Cardiac fibroblast (primary cell): ENCODE measurements around the gene VPS37B.
A peak's percentile ranks its signal among the peaks of the same experiment; 100 is the strongest.

Experiments used
- DNase-seq, 2 donors: peaks; one replicate each; pipeline versions ENCODE4 v3.0.0 to v3.0.0-alpha.2; 2010; ENCODE audit warnings: low read depth in 2 of 2
- H3K4me3 ChIP-seq, 2 donors: replicated peaks in 1 of 2; 1 replicate in 1 of 2; 2 replicates in 1 of 2; pipeline ENCODE4 v1.5.1; 2011; ENCODE audit warnings: low read depth in 2 of 2, low read length in 2 of 2, mild to moderate bottlenecking in 2 of 2, moderate library complexity in 1 of 2
- CTCF ChIP-seq: IDR thresholded peaks from one replicate; pipeline ENCODE4 v1.5.1; 2011; ENCODE audit warnings: low read depth, mild to moderate bottlenecking, low read length, inconsistent platforms

Gene VPS37B

GRCh38 chr12:122888232-122888752 is 7.6 kb downstream of the VPS37B start:
- TF ChIP-seq CTCF, result no peak
- H3K4me3 ChIP-seq, result peak overlapping the region; percentile 8 to 35
- DNase-seq, result peak; percentile 80 to 91

- TF ChIP-seq CTCF, result no peak
- no peak overlapping the region for H3K4me3 ChIP-seq
Observed at GRCh38 chr12:122887819-122888212, 8.1 kb downstream of the VPS37B start.

DNA sequence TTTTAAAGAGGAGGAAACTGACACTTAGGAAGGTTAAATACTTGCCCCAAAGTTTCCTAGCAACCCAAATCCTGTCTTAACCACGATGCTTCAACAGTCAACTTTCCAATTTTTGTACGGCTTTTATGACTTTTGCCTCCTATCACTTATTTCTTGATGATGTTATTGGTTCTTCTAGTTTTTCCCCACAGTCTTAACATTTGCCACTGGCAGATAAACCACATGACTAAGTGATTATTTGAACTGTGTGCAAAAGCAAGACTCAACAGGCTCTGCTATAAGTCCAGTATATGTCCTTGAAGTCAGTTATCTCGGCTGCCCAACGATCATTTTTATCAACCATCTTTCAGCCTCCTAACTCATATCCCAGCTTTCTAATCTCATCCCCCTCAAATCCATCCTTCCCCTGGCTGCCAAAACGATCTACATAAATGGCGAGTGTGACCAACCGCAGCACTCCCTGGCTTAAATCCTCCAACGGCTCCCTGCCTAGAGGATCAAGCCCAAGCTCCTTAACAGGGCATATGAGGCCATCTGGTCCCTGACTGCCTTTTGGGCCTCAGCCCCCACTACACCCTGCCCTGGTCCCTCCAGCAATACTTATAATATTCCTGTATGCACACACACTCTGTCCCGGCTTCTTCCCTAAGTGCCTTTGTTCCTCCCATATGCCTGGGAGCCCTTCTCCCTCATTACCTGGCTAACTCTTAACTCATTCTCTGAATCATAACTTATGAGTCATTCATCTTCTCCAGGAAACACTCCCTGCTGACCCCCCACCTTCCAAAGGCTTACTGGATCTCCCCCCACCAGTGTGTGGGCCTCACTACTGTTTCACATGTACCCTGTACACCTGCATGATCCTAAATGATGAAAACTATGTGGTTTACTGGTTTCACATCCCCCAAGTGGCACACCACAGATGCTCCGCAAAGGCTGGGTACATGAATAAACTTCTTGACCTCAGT is 8.8 kb downstream of the VPS37B start:
- no peak overlapping the region for H3K4me3 ChIP-seq
- DNase-seq, result peak in 1 of 2 donors; percentile 70

More at GRCh38 chr12:122887819-122888212, 8.1 kb downstream of the VPS37B start:
- no peak for DNase-seq

GRCh38 chr12:122886161-122886560 is 9.8 kb downstream of the VPS37B start:
- no peak for DNase-seq
- H3K4me3 ChIP-seq, result no peak overlapping the region
- TF ChIP-seq CTCF, result no peak

More for the DNA sequence above, 8.8 kb downstream of the VPS37B start:
- no peak for TF ChIP-seq CTCF

DNA sequence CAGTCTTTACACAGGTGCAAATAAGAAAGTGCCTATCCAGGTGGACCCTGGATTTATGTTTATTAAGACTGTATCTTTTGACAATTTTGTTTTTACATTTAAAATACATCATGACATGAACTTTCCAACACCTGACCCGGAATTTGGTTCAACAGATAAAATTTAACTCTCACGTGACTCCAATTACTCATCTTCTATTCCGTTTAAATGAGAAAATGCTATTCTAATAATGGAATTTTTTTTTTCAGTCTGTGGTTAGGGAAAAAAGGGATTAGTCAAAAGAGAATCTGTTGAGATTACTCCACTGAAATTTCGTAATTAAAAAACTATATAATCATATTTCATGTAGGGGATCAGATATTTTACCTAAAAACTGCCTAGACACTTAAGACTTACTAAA is 11.1 kb downstream of the VPS37B start:
- TF ChIP-seq CTCF, result no peak
- H3K4me3 ChIP-seq, result no peak overlapping the region
- DNase-seq, result peak in 1 of 2 donors; percentile 50

DNA sequence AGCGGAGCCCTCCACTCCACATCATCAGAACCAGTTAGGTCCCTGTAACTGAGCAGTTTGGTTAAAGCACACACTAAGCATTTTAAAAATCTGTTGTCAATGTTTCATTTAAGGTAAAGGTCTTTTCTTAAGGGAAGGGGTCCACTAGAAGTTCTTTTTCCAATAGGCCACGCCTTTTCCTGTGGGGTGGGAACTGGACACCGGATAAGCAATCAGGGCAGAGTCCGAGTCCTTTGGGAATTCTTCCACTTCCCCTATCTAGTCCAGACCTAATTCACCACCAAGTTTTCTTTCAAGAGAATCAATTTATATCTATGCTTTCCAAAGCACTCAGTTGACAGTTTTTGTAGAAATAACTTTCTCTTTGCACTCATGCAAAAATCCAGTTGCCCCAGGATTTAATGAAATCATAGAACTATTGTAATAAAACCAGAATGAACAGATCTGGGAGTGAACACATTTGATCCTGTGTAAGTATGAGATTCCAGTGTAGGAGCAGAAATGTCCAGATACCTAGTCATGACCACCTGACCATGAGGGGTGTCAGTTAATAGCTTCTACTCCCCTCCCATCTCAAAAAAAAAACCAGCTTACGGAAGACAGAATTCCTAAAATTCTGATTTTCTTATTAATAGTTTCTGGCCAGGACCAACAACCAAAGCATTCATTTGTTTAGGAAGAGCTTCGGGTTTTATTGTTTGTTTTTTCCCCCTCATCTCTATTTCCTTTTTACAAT is 11.7 kb downstream of the VPS37B start:
- H3K4me3 ChIP-seq, result no peak overlapping the region
- peak in 1 of 2 donors; percentile 30 for DNase-seq
- TF ChIP-seq CTCF, result no peak
